WTC11 (cell line): Measurements from ENCODE around the gene KRTAP12-4. TPM values are rescaled to one million over a fixed set of nuclear protein-coding genes. Genes with fewer than 3 reads are reported as not detected.
A peak's percentile ranks its signal among the peaks of the same experiment; 100 is the strongest.
"Not testable (repeated sequence)": the region's sequence is repeated elsewhere in the genome, so short reads cannot be mapped to it uniquely, and the experiment has no call there.

Experiments used
- ATAC-seq: fragments of 200-7000 bp; cut with Tn5 transposase; 2 replicates; pipeline ENCODE4 v1.10.0; 2021; ENCODE audit warnings: mild to moderate bottlenecking, moderate library complexity
- CTCF ChIA-PET: fragments of 300-600 bp; sonication (Branson Sonifier 250); formaldehyde crosslinking; loops from one replicate; lab custom pipeline; 2021; ENCODE audit warnings: antibody characterized with exemption; lab: Charles Lee
- POLR2A ChIA-PET: fragments of 350-600 bp; sonication (Branson Sonifier 250); formaldehyde crosslinking; loops from one replicate; lab custom pipeline; 2021; ENCODE audit warnings: antibody characterized with exemption; lab: Charles Lee
- DNase-seq: peaks from one replicate; pipeline ENCODE4 v3.0.0; 2021; ENCODE audit warnings: low spot score
- H3K27ac Mint-ChIP-seq: 2 replicates; pipeline ENCODE4 v1.8.0; 2021; ENCODE audit warnings: mixed read lengths
- H3K27me3 Mint-ChIP-seq: 2 replicates; pipeline ENCODE4 v1.8.0; 2021; ENCODE audit warnings: low read depth, mild to moderate bottlenecking, moderate library complexity, mixed read lengths
- H3K36me3 Mint-ChIP-seq: 2 replicates; pipeline ENCODE4 v1.8.0; 2021; ENCODE audit warnings: mixed read lengths
- H3K4me1 Mint-ChIP-seq: 2 replicates; pipeline ENCODE4 v1.8.0; 2022; ENCODE audit warnings: mixed read lengths
- H3K4me3 Mint-ChIP-seq: 2 replicates; pipeline ENCODE4 v1.8.0; 2021; ENCODE audit warnings: mild to moderate bottlenecking, moderate library complexity, mixed read lengths
- H3K9me3 Mint-ChIP-seq: 2 replicates; pipeline ENCODE4 v1.8.0; 2021; ENCODE audit warnings: mixed read lengths
- ARID4B ChIP-seq: sonication (generic); formaldehyde crosslinking; IDR thresholded peaks from 2 replicates; pipeline ENCODE4 v1.8.0; 2023; ENCODE audit warnings: missing genetic modification reagents, mild to moderate bottlenecking, borderline replicate concordance
- CDX4 ChIP-seq: fragments of 250-450 bp; sonication (Bioruptor Pico); IDR thresholded peaks from 2 replicates; pipeline ENCODE4 v1.9.0; 2021; ENCODE audit warnings: moderate library complexity, mild to moderate bottlenecking, inconsistent platforms, borderline replicate concordance
- ETV6 ChIP-seq: sonication (generic); formaldehyde crosslinking; IDR thresholded peaks from 2 replicates; pipeline ENCODE4 v1.8.1; 2022; ENCODE audit warnings: mild to moderate bottlenecking, missing genetic modification reagents
- FOXP1 ChIP-seq: sonication (generic); formaldehyde crosslinking; IDR thresholded peaks from 2 replicates; pipeline ENCODE4 v1.8.0; 2022; ENCODE audit warnings: missing genetic modification reagents, mild to moderate bottlenecking, moderate library complexity, borderline replicate concordance
- IRF2 ChIP-seq: sonication (generic); formaldehyde crosslinking; IDR thresholded peaks from 2 replicates; pipeline ENCODE4 v1.8.0; 2022; ENCODE audit warnings: low read depth, missing genetic modification reagents, borderline replicate concordance
- NR2C2 ChIP-seq: sonication (generic); formaldehyde crosslinking; IDR thresholded peaks from 2 replicates; pipeline ENCODE4 v1.8.0; 2022; ENCODE audit warnings: mild to moderate bottlenecking, missing genetic modification reagents
- STAT6 ChIP-seq: sonication (generic); formaldehyde crosslinking; conservative IDR thresholded peaks from 2 replicates; pipeline ENCODE4 v1.8.1; 2023; ENCODE audit warnings: mild to moderate bottlenecking, low read depth, missing genetic modification reagents, moderate library complexity
- TEAD4 ChIP-seq: sonication (generic); formaldehyde crosslinking; IDR thresholded peaks from 2 replicates; pipeline ENCODE4 v1.8.0; 2022; ENCODE audit warnings: mild to moderate bottlenecking, missing genetic modification reagents
- USF1 ChIP-seq: sonication (generic); formaldehyde crosslinking; IDR thresholded peaks from 2 replicates; pipeline ENCODE4 v1.8.0; 2022; ENCODE audit warnings: mild to moderate bottlenecking, missing genetic modification reagents
- USF2 ChIP-seq: sonication (generic); formaldehyde crosslinking; IDR thresholded peaks from 2 replicates; pipeline ENCODE4 v1.8.1; 2023; ENCODE audit warnings: mild to moderate bottlenecking, missing genetic modification reagents, moderate library complexity
- ZBTB21 ChIP-seq: sonication (generic); formaldehyde crosslinking; IDR thresholded peaks from 2 replicates; pipeline ENCODE4 v1.8.1; 2023; ENCODE audit warnings: mild to moderate bottlenecking, missing genetic modification reagents, borderline replicate concordance
- ZBTB43 ChIP-seq: sonication (generic); formaldehyde crosslinking; IDR thresholded peaks from 2 replicates; pipeline ENCODE4 v1.8.1; 2023; ENCODE audit warnings: mild to moderate bottlenecking, missing genetic modification reagents
- ZNF281 ChIP-seq: sonication (generic); formaldehyde crosslinking; IDR thresholded peaks from 2 replicates; pipeline ENCODE4 v1.8.0; 2023; ENCODE audit warnings: mild to moderate bottlenecking, missing genetic modification reagents
- ZNF671 ChIP-seq: fragments of 250-450 bp; sonication (Bioruptor Pico); IDR thresholded peaks from 2 replicates; pipeline ENCODE4 v1.8.0; 2021; ENCODE audit warnings: mild to moderate bottlenecking
- total RNA-seq: library from RNA; stranded (reverse); gene quantifications from 3 replicates; pipeline ENCODE4 v1.2.3, GENCODE V29; 2021

Gene KRTAP12-4
- total RNA-seq, 1 experiment from 2014 or later, result not detected

- H3K4me3 Mint-ChIP-seq, CTCF ChIA-PET, H3K9me3 Mint-ChIP-seq, POLR2A ChIA-PET, H3K27me3 Mint-ChIP-seq: not testable (repeated sequence)
- Mint-ChIP-seq H3K27ac (peak overlapping the region; percentile 90), H3K36me3 (peaks cover 12% of the 10 kb centered on the region), H3K4me1 (peaks cover 39% of the 10 kb centered on the region)
- ATAC-seq, result peak; percentile 86
- peak; percentile 70 for DNase-seq
- TF ChIP-seq ZNF281 (CRISPR knock-in tag) (peak; percentile 31; the same call in 1 of the 2 replicates), USF1 (peak; percentile 89), USF2 (CRISPR knock-in tag) (peak; percentile 92)
These were observed 7.1 kb upstream of the KRTAP12-4 start for GRCh38 chr21:44661567-44661966.

- no peak overlapping the region for H3K4me3 Mint-ChIP-seq
- H3K27me3 Mint-ChIP-seq, result peaks cover 4% of the 10 kb centered on the region; the same call in 1 of the 2 replicates
- ATAC-seq (peak; percentile 45; the same call in 1 of the 2 replicates), DNase-seq (no peak)
- H3K27ac Mint-ChIP-seq, result peak overlapping the region; percentile 69
- H3K9me3 Mint-ChIP-seq, result peaks cover 18% of the 10 kb centered on the region
- ChIA-PET POLR2A (no interaction called here), CTCF (no interaction called here)
- H3K4me1 Mint-ChIP-seq, result peaks cover 39% of the 10 kb centered on the region
- TF ChIP-seq ARID4B (CRISPR knock-in tag) (no peak), ZBTB43 (CRISPR knock-in tag) (no peak), IRF2 (no peak), TEAD4 (CRISPR knock-in tag) (no peak), ZNF671 (CRISPR knock-in tag) (no peak), NR2C2 (CRISPR knock-in tag) (no peak), CDX4 (CRISPR knock-in tag) (no peak), ZNF281 (CRISPR knock-in tag) (no peak), STAT6 (no peak), ETV6 (no peak), ZBTB21 (CRISPR knock-in tag) (no peak), FOXP1 (CRISPR knock-in tag) (no peak)
- peaks cover 20% of the 10 kb centered on the region for H3K36me3 Mint-ChIP-seq
These were observed 4.6 kb upstream of the KRTAP12-4 start for GRCh38 chr21:44658913-44659595.
